Upper lobe of left lung (tissue), 6 donors: ENCODE results near the gene ARAP1. TPM values are rescaled to one million over a fixed set of nuclear protein-coding genes. Genes with fewer than 3 reads are reported as not detected.

Experiments
- ATAC-seq, 2 donors: fragments of 200-7000 bp; cut with Tn5 transposase; one replicate each; pipeline ENCODE4 v1.9.1; 2022; ENCODE audit warnings: mild to moderate bottlenecking in 2 of 2, moderate library complexity in 2 of 2; ENCODE audit not compliant: low FRiP score in 2 of 2
- DNase-seq, 2 donors: peaks; one replicate each; pipeline ENCODE4 v3.0.0-alpha.2; 2019 to 2020
- H3K27ac ChIP-seq, 4 donors: fragments of 200-600 bp; sonication (generic); one replicate each; pipeline ENCODE4 v1.5.1; 2016 to 2019
- H3K27me3 ChIP-seq, 4 donors: fragments of 200-600 bp; sonication (generic); one replicate each; pipeline ENCODE4 v1.5.1; 2017 to 2019
- H3K36me3 ChIP-seq, 4 donors: fragments of 200-600 bp; sonication (generic); one replicate each; pipeline ENCODE4 v1.5.1; 2016 to 2019
- H3K4me1 ChIP-seq, 4 donors: fragments of 200-600 bp; sonication (generic); one replicate each; pipeline ENCODE4 v1.5.1; 2018 to 2019
- H3K4me3 ChIP-seq, 4 donors: fragments of 200-600 bp; sonication (generic); one replicate each; pipeline ENCODE4 v1.5.1; 2017 to 2019; ENCODE audit warnings: mild to moderate bottlenecking in 2 of 4, moderate library complexity in 1 of 4
- H3K9me3 ChIP-seq, 4 donors: fragments of 200-600 bp; sonication (generic); one replicate each; pipeline ENCODE4 v1.5.1; 2018 to 2019
- CTCF ChIP-seq, 6 experiments: fragments of 450-650 bp in 4 of 6; fragments of 200-600 bp in 2 of 6; sonication (generic) in 2 of 6; IDR thresholded peaks; one replicate each; pipeline ENCODE4 v1.5.1; 2016 to 2019; ENCODE audit warnings: antibody characterized with exemption in 6 of 6
- EP300 ChIP-seq, 4 donors: sonication (generic); formaldehyde crosslinking; IDR thresholded peaks; one replicate each; pipeline ENCODE4 v1.5.1; 2017; ENCODE audit warnings: antibody characterized with exemption in 4 of 4, control low read depth in 2 of 4
- POLR2A ChIP-seq, 4 donors: fragments of 450-650 bp; IDR thresholded peaks; one replicate each; pipeline ENCODE4 v1.5.1; 2016 to 2017; ENCODE audit warnings: antibody characterized with exemption in 4 of 4, mild to moderate bottlenecking in 2 of 4
- POLR2AphosphoS5 ChIP-seq, 2 donors: sonication (generic); formaldehyde crosslinking; IDR thresholded peaks; one replicate each; pipeline ENCODE4 v1.5.1; 2017; ENCODE audit warnings: antibody characterized with exemption in 2 of 2
- WGBS, 2 donors: methylation state at CpG; one replicate each; pipeline ENCODE4 v1.1.5; 2017 to 2018; 5-methylcytosine and 5-hydroxymethylcytosine counted together
- total RNA-seq, 6 donors: library from RNA; depleted of rRNA in 4 of 6; stranded (reverse); fragments of >200 nt in 4 of 6; gene quantifications; one replicate each; pipeline versions ENCODE4 v1.1.0 to v1.2.1, GENCODE V29; 2016 to 2021
- donor health status: DM: no; HTN: no; CAD: no; lungs with moderate emphysema.
- donor health status: DM: no; HTN: yes; CAD: no; lungs with severe emphysema.

Gene ARAP1
- total RNA-seq, 6 donors from 2014 or later: 217 to 1,154 (median 269) TPM

DNA sequence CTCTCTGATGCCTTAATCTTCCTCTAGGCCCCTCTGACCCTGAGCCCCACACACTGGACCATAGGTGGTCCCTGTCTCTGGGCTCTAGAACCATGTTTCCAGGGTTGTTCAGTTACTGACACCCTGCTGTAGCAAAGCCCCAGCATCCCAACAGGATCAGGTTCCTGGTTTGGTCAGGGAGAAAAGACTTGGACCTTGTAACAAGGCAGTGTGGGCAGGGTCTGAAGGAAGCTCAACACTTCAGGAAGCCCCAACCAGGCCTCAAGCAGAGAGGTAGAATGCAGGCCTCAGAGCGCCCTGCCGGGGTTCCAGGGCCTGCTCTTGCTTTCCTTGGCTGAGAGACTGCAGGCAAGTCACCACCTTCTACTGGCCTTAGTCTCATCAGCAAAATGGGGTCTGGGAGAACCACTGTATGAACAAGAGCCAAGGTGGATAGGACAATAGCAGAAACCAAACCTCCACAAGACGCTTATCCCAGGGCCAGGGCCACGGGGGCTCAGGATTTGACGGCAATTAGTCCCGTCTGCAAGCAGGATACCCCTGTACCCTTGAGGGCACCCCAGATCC is 4.8 kb downstream of the ARAP1 start:
- H3K4me3 ChIP-seq: no peak overlapping the region
- H3K27ac ChIP-seq: peak overlapping the region in 2 of 4 donors; percentile 33 to 48
- TF ChIP-seq POLR2AphosphoS5 (IDR thresholded peaks at IDR 0.05) (no peak), CTCF (IDR thresholded peaks at IDR 0.05) (no peak), EP300 (IDR thresholded peaks at IDR 0.05) (no peak), POLR2A (IDR thresholded peaks at IDR 0.05) (no peak)
- peaks cover 29 to 76% (median 67%) of the 10 kb centered on the region in 4 donors for H3K4me1 ChIP-seq
- H3K36me3 ChIP-seq: no peaks in the 10 kb centered on the region
- WGBS, 2 donors: 95 to 98% methylated on average over 6 of the region's 6 CpGs
- no peaks in the 10 kb centered on the region for H3K27me3 ChIP-seq
- no peaks in the 10 kb centered on the region for H3K9me3 ChIP-seq
- no peak for ATAC-seq
- no peak for DNase-seq

GRCh38 chr11:72746821-72747220 is 5.4 kb downstream of the ARAP1 start:
- Histone ChIP-seq H3K9me3 (no peaks in the 10 kb centered on the region), H3K27ac (peak overlapping the region in 2 of 4 donors; percentile 31 to 48), H3K4me1 (peaks cover 34 to 78% (median 69%) of the 10 kb centered on the region in 4 donors), H3K27me3 (no peaks in the 10 kb centered on the region), H3K4me3 (no peak overlapping the region), H3K36me3 (no peaks in the 10 kb centered on the region)
- TF ChIP-seq POLR2AphosphoS5 (IDR thresholded peaks at IDR 0.05) (no peak), CTCF (IDR thresholded peaks at IDR 0.05) (no peak), EP300 (IDR thresholded peaks at IDR 0.05) (no peak), POLR2A (IDR thresholded peaks at IDR 0.05) (no peak)
- no peak for DNase-seq
- 81% methylated on average over 3 of the region's 3 CpGs; no CpG with 5 or more reads in 1 of the 2 donors for WGBS, 2 donors
- no peak for ATAC-seq

DNA sequence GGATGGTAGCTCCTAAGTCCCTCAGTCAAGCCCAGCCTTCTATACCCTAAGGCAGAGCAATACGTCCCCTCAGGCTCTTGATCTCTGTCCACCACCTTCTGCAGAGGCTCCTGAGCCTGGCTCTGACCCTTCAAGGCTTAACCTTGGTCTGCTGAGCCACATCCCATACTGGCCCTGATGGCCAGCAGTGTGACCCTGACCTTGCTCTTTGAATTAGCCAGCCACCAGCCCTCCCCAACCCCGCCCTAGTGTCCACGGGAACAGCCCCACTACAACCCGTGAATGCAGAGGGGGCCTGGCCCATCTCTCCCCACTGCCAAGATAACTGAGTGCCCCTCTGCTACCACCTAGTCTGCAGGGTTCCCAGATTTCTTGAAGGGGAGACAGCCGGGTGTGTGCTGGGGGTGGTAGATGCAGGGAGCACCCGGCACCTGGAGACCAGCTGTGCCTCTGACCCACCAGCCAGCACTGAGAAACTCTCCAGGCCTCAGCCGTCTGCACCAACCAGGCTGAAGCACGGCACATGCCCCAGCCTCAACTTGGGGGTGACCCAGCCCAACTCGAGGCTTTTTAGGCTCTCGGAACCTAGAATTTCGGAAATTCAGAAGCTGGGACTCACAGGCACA is 6.2 kb downstream of the ARAP1 start:
- Histone ChIP-seq H3K36me3 (no peaks in the 10 kb centered on the region), H3K27me3 (no peaks in the 10 kb centered on the region), H3K4me3 (no peak overlapping the region), H3K9me3 (no peaks in the 10 kb centered on the region), H3K4me1 (peaks cover 37 to 78% (median 70%) of the 10 kb centered on the region in 4 donors), H3K27ac (peak overlapping the region in 3 of 4 donors; percentile 31 to 54 (median 48))
- DNase-seq (no peak), ATAC-seq (no peak)
- TF ChIP-seq POLR2AphosphoS5 (IDR thresholded peaks at IDR 0.05) (no peak), POLR2A (IDR thresholded peaks at IDR 0.05) (no peak), CTCF (IDR thresholded peaks at IDR 0.05) (no peak), EP300 (IDR thresholded peaks at IDR 0.05) (no peak)
- WGBS, 2 donors: 70 to 80% methylated on average over 7 to 11 of the region's 11 CpGs

GRCh38 chr11:72745511-72745910 is 6.7 kb downstream of the ARAP1 start:
- DNase-seq: no peak
- H3K27ac ChIP-seq: peak overlapping the region in 2 of 4 donors; percentile 31 to 54
- 67 to 75% methylated on average over 3 to 5 of the region's 5 CpGs for whole genome bisulfite sequencing, 2 donors

More at GRCh38 chr11:72745511-72745910, 6.7 kb downstream of the ARAP1 start:
- no peaks in the 10 kb centered on the region for H3K27me3 ChIP-seq
- TF ChIP-seq EP300 (IDR thresholded peaks at IDR 0.05): no peak
- TF ChIP-seq POLR2AphosphoS5 (IDR thresholded peaks at IDR 0.05): no peak
- TF ChIP-seq CTCF (IDR thresholded peaks at IDR 0.05): no peak
- TF ChIP-seq POLR2A (IDR thresholded peaks at IDR 0.05): no peak
- peaks cover 38 to 78% (median 70%) of the 10 kb centered on the region in 4 donors for H3K4me1 ChIP-seq
- no peak for ATAC-seq
- no peaks in the 10 kb centered on the region for H3K36me3 ChIP-seq
- H3K4me3 ChIP-seq: no peak overlapping the region
- H3K9me3 ChIP-seq: no peaks in the 10 kb centered on the region
